ENCODE measurements around the gene SH3GL1.

Gene SH3GL1

GRCh38 chr19:4313847-4314490 lies 86.4 kb downstream of the SH3GL1 start:
- DNase-seq (ENCODE audit: low read depth) = no peak
